Motor neuron (in vitro differentiated cells): ENCODE measurements around the gene SLC22A17. TPM values are rescaled to one million over a fixed set of nuclear protein-coding genes. Genes with fewer than 3 reads are reported as not detected.
"Not testable (repeated sequence)": the region's sequence is repeated elsewhere in the genome, so short reads cannot be mapped to it uniquely, and the experiment has no call there.

Experiments used
- ATAC-seq, 8 experiments: fragments of 200-7000 bp; cut with Tn5 transposase; replicated peaks in 6 of 8; 2 replicates each; pipeline ENCODE4 v1.8.0; 2021; ENCODE audit warnings: mild to moderate bottlenecking in 8 of 8, moderate library complexity in 8 of 8
- H3K27ac ChIP-seq, 2 donors: fragments of 250-450 bp; sonication (Bioruptor Pico); 2 replicates each; pipeline ENCODE4 v1.9.0; 2021; ENCODE audit warnings: antibody characterized with exemption in 2 of 2, mild to moderate bottlenecking in 2 of 2, moderate library complexity in 1 of 2
- H3K4me1 ChIP-seq, 2 donors: fragments of 250-450 bp; sonication (Bioruptor Pico); replicated peaks in 1 of 2; 2 replicates each; pipeline ENCODE4 v1.6.1; 2021; ENCODE audit warnings: antibody characterized with exemption in 2 of 2, mild to moderate bottlenecking in 2 of 2, moderate library complexity in 1 of 2
- H3K4me3 ChIP-seq, 5 donors: fragments of 250-450 bp; sonication (Bioruptor Pico); 2 replicates each; pipeline ENCODE4 v1.9.0; 2021; ENCODE audit warnings: antibody characterized with exemption in 5 of 5, mild to moderate bottlenecking in 5 of 5, moderate library complexity in 4 of 5
- WGBS, 10 experiments: fragments of 450-650 bp; shearing (Covaris generic); methylation state at CpG; one replicate each; pipeline ENCODE4 v1.0.0; 2022; 5-methylcytosine and 5-hydroxymethylcytosine counted together
- in situ Hi-C, 9 experiments: fragments of 400-800 bp; cut with MboI; loops; one replicate each; pipeline ENCODE4 v1.15.0; 2021; ENCODE audit warnings: low sequenced_read_pairs in 9 of 9, low pct_unique_long_range_greater_than_20kb in 2 of 9; ENCODE audit not compliant: unreplicated experiment in 9 of 9
- total RNA-seq, 8 experiments: library from RNA; unstranded; fragments of 300-600 nt; gene quantifications; 2 replicates each; pipeline versions ENCODE4 v1.2.3 to v1.2.4, GENCODE V29; 2022

SLC22A17 gene
- total RNA-seq, result 100 to 1,000 TPM in 1 of 8 experiments, 10 to 100 TPM in 4, 1 to 10 TPM in 3; 3.1 to 110 (median 39.3) TPM

GRCh38 chr14:23352506-23353432, at the start of gene SLC22A17:
Gene SLC22A17, minus strand, starts transcription at chr14:23352887.
- Histone ChIP-seq H3K4me3 (peak within 1 kb of the TSS; percentile 55 to 91 (median 73)), H3K27ac (peak within 1 kb of the TSS; percentile 81 to 82), H3K4me1 (peaks cover 0 to 3% of the 10 kb centered on the region in 2 donors)
- WGBS, 10 experiments, result 0% methylated on average over 1 to 4 of the region's 42 CpGs; no CpG with 5 or more reads in 7 of the 10 experiments
- in situ Hi-C loops, result no loop called here
- peak; percentile 90 to 99 (median 93) for ATAC-seq

- no peaks in the 10 kb centered on the region for H3K4me1 ChIP-seq
- no peak overlapping the region for H3K4me3 ChIP-seq
- 17 to 60% (median 33%) methylated on average over 1 to 2 of the region's 4 CpGs; no CpG with 5 or more reads in 5 of the 10 experiments for WGBS, 10 experiments
- no peak for ATAC-seq
- H3K27ac ChIP-seq, result no peak overlapping the region
- in situ Hi-C loops, result no loop called here
Measured at GRCh38 chr14:23401291-23401690, 48.6 kb upstream of the SLC22A17 start.

- ATAC-seq, H3K4me3 ChIP-seq, H3K4me1 ChIP-seq, H3K27ac ChIP-seq, in situ Hi-C loops: not testable (repeated sequence)
- WGBS, 10 experiments, result 20 to 92% (median 77%) methylated on average over 2 to 11 of the region's 16 CpGs; no CpG with 5 or more reads in 3 of the 10 experiments
Measured at GRCh38 chr14:23400496-23401149, 47.9 kb upstream of the SLC22A17 start.

- Histone ChIP-seq H3K27ac (no peak overlapping the region), H3K4me3 (no peak overlapping the region), H3K4me1 (no peaks in the 10 kb centered on the region)
- 25 to 93% (median 81%) methylated on average over 1 to 6 of the region's 6 CpGs; no CpG with 5 or more reads in 4 of the 10 experiments for WGBS, 10 experiments
- in situ Hi-C loops, result no loop called here
- peak in 3 of 8 experiments; percentile 34 to 80 (median 59) for ATAC-seq
Measured at GRCh38 chr14:23399591-23399990, 46.9 kb upstream of the SLC22A17 start.

GRCh38 chr14:23399136-23399535, 46.4 kb upstream of the SLC22A17 start:
- ATAC-seq, result no peak
- H3K4me3 ChIP-seq, result no peak overlapping the region
- in situ Hi-C loops, result no loop called here
- WGBS, 10 experiments, result 67 to 93% methylated on average over 2 to 3 of the region's 3 CpGs; no CpG with 5 or more reads in 8 of the 10 experiments
- H3K4me1 ChIP-seq, result no peaks in the 10 kb centered on the region
- H3K27ac ChIP-seq, result no peak overlapping the region

GRCh38 chr14:23398348-23398747, 45.7 kb upstream of the SLC22A17 start:
- ATAC-seq, result no peak
- no peak overlapping the region for H3K27ac ChIP-seq
- in situ Hi-C loops, result no loop called here
- no peaks in the 10 kb centered on the region for H3K4me1 ChIP-seq
- no peak overlapping the region for H3K4me3 ChIP-seq
- WGBS, 10 experiments, result 43 to 80% (median 53%) methylated on average over 1 to 3 of the region's 4 CpGs; no CpG with 5 or more reads in 6 of the 10 experiments

GRCh38 chr14:23396781-23397407, 44.2 kb upstream of the SLC22A17 start:
- Histone ChIP-seq H3K4me3 (no peak overlapping the region), H3K4me1 (no peaks in the 10 kb centered on the region), H3K27ac (no peak overlapping the region)
- 39 to 100% (median 89%) methylated on average over 1 to 7 of the region's 10 CpGs; no CpG with 5 or more reads in 3 of the 10 experiments for WGBS, 10 experiments
- in situ Hi-C loops, result no loop called here
- no peak for ATAC-seq

GRCh38 chr14:23396126-23396525, 43.4 kb upstream of the SLC22A17 start:
- 35 to 75% (median 56%) methylated on average over 1 to 7 of the region's 10 CpGs for WGBS, 10 experiments
- Histone ChIP-seq H3K4me3 (no peak overlapping the region), H3K4me1 (no peaks in the 10 kb centered on the region), H3K27ac (no peak overlapping the region)
- in situ Hi-C loops, result no loop called here
- ATAC-seq, result no peak

- H3K27ac ChIP-seq, result no peak overlapping the region
- ATAC-seq, result no peak
- H3K4me3 ChIP-seq, result no peak overlapping the region
- H3K4me1 ChIP-seq, result no peaks in the 10 kb centered on the region
- in situ Hi-C loops, result no loop called here
- WGBS, 10 experiments, result 54 to 90% (median 80%) methylated on average over 2 to 7 of the region's 7 CpGs; no CpG with 5 or more reads in 3 of the 10 experiments
Measured at GRCh38 chr14:23392613-23393012, 39.9 kb upstream of the SLC22A17 start.

GRCh38 chr14:23389871-23390270, 37.2 kb upstream of the SLC22A17 start:
- in situ Hi-C loops, H3K4me3 ChIP-seq, H3K4me1 ChIP-seq, H3K27ac ChIP-seq, ATAC-seq: not testable (repeated sequence)
- WGBS, 10 experiments, result 27% methylated on average over 3 of the region's 19 CpGs; no CpG with 5 or more reads in 9 of the 10 experiments

GRCh38 chr14:23389396-23389795, 36.7 kb upstream of the SLC22A17 start:
- 13 to 100% (median 66%) methylated on average over 1 to 7 of the region's 12 CpGs; no CpG with 5 or more reads in 2 of the 10 experiments for WGBS, 10 experiments
- ATAC-seq, result no peak
- in situ Hi-C loops, result no loop called here
- H3K4me3 ChIP-seq, result no peak overlapping the region
- no peaks in the 10 kb centered on the region for H3K4me1 ChIP-seq
- no peak overlapping the region for H3K27ac ChIP-seq

GRCh38 chr14:23388996-23389395, 36.3 kb upstream of the SLC22A17 start:
- WGBS, 10 experiments, result 60% methylated on average over 1 of the region's 8 CpGs; no CpG with 5 or more reads in 9 of the 10 experiments
- Histone ChIP-seq H3K4me1 (no peaks in the 10 kb centered on the region), H3K27ac (no peak overlapping the region), H3K4me3 (no peak overlapping the region)
- no peak for ATAC-seq
- in situ Hi-C loops, result no loop called here
